Measurements from ENCODE around the gene S100A7A. TPM values are rescaled to one million over a fixed set of nuclear protein-coding genes. Genes with fewer than 3 reads are reported as not detected.

S100A7A gene
- polyA plus RNA-seq, 1 of the 3 experiments (the other 2 are of a cell fraction) = not detected

DNA sequence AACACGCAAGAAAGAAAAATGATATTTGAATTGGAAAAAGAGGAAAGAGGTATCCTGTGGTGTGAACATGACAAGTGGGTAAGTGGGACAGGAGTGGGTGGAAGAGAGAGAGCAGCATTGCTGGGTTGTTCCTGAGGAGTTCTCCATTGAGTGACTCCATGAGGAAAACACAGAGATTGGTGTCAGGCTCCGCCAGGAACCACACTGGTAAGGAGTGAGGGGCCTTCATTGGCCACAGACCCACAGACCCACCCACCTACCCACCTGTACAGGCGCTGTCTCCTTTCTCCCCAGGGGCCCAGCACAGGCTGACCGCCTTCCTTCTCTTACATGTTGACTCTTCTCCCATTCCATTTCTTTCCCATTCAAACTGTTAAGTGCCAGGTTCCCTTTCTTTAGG lies 20.9 kb downstream of the S100A7A start (continued):
- no peak for TF ChIP-seq ZBTB33 (IDR thresholded peaks at IDR 0.05; ENCODE audit: borderline replicate concordance, low read depth)
- TF ChIP-seq PBX3 (IDR thresholded peaks at IDR 0.05) = no peak

DNA sequence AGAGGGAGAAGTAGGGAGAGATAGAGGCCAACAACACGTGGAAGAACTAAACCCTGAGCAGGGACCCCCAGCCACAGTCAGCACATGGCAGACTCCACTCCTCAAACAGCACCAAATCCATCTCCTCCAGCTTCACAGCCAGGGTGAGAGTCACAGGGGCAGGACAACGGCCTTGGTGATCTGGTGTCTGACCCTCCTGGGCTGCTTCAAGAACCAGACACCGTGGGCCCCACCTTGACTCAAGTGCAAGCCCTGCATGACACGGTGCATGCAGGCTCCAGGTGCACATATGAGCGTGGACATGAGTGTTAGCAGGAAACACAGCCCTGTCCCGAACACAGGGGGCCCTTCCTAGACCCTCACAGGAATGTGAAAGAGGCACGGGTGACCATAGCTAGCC lies 22.3 kb downstream of the S100A7A start:
- TF ChIP-seq RAD21 (IDR thresholded peaks at IDR 0.05; ENCODE audit: low read length) (no peak), TAF1 (IDR thresholded peaks at IDR 0.05; ENCODE audit: borderline replicate concordance, low read depth, low read length) (no peak), SMC3 (IDR thresholded peaks at IDR 0.05; ENCODE audit: low read depth, low read length) (no peak)

DNA sequence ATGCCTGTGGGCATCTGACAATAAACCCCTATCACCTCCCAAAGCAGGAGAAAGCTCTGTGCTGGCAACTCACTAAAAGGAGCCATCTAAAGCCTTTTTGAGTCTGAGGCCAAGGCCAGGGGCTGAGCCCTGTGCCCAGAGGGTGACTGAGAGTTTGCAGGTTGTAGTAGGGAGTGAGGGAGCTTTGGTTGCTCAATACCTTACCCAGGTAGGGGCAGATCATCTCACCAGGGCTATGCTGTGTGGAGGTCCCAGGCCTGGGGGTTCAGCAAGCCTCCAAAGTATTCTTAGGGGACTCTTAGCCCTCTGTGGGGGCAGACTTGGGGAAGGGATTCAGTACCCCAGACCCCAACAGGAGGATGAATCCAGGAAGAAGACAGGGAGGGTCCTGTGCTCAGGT lies 23.0 kb downstream of the S100A7A start:
- Histone ChIP-seq H3F3A (replicated peaks; ENCODE audit: insufficient read depth) (no peaks in the 10 kb centered on the region), H2AFZ (ENCODE audit: low read depth) (no peak overlapping the region), H3K27ac (ENCODE audit: low read depth in 2 of 2, low read length in 1 of 2) (no peak overlapping the region), H3K4me3 (ENCODE audit: low read depth in 2 of 2, low read length in 1 of 2) (no peak overlapping the region), H3K4me2 (no peak overlapping the region), H3K27me3 (ENCODE audit: insufficient read depth) (peaks cover 4% of the 10 kb centered on the region; the same call in 1 of the 2 replicates), H3K36me3 (replicated peaks in 1 of 2; ENCODE audit: control insufficient read depth in 1 of 2, insufficient read depth in 2 of 2, low read length in 1 of 2) (no peaks in the 10 kb centered on the region), H3K4me1 (ENCODE audit: control insufficient read depth in 1 of 2, insufficient read depth in 2 of 2, low read depth in 1 of 2, low read length in 1 of 2) (no peaks in the 10 kb centered on the region), H3K79me2 (ENCODE audit: insufficient read depth) (no peaks in the 10 kb centered on the region), H3K9me3 (no peaks in the 10 kb centered on the region), H3K9me2 (no peaks in the 10 kb centered on the region), H4K20me1 (ENCODE audit: insufficient read depth) (no peaks in the 10 kb centered on the region), H3K9ac (no peak overlapping the region)
- TF ChIP-seq ZBTB33 (IDR thresholded peaks at IDR 0.05; ENCODE audit: borderline replicate concordance, low read depth) = no peak
- TF ChIP-seq POLR2AphosphoS5 (IDR thresholded peaks at IDR 0.05; ENCODE audit: low read depth, low read length) = no peak
- TF ChIP-seq TCF12 (IDR thresholded peaks at IDR 0.05) = no peak
- no peak for TF ChIP-seq RCOR1 (IDR thresholded peaks at IDR 0.05; ENCODE audit: low read length)
- TF ChIP-seq PBX3 (IDR thresholded peaks at IDR 0.05) = no peak
- no peak for TF ChIP-seq FOSL2 (IDR thresholded peaks at IDR 0.05; ENCODE audit: borderline replicate concordance, low read depth)
- TF ChIP-seq MEF2A (IDR thresholded peaks at IDR 0.05; ENCODE audit: borderline replicate concordance, low read depth) = no peak
- no peak for TF ChIP-seq JUND (IDR thresholded peaks at IDR 0.05)
- TF ChIP-seq, protein P1, sequence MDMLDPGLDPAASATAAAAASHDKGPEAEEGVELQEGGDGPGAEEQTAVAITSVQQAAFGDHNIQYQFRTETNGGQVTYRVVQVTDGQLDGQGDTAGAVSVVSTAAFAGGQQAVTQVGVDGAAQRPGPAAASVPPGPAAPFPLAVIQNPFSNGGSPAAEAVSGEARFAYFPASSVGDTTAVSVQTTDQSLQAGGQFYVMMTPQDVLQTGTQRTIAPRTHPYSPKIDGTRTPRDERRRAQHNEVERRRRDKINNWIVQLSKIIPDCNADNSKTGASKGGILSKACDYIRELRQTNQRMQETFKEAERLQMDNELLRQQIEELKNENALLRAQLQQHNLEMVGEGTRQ (IDR thresholded peaks at IDR 0.05; ENCODE audit: borderline replicate concordance, low read depth, low read length) = no peak
- TF ChIP-seq SIN3A (IDR thresholded peaks at IDR 0.05; ENCODE audit: borderline replicate concordance, low read depth, low read length) = no peak
- DNase-seq = no peak
- ChIA-PET POLR2A (no interaction called here), CTCF (interaction anchor here (0.6 to 1.7 kb wide), 3 partner anchors 27 to 177 kb away, joined by 3 to 7 read pairs (median 3); partner anchors contain the start of gene S100A14)

More for the DNA sequence above, 22.3 kb downstream of the S100A7A start:
- Histone ChIP-seq H3K4me3 (ENCODE audit: low read depth in 2 of 2, low read length in 1 of 2) (no peak overlapping the region), H3K27ac (ENCODE audit: low read depth in 2 of 2, low read length in 1 of 2) (no peak overlapping the region), H4K20me1 (ENCODE audit: insufficient read depth) (no peaks in the 10 kb centered on the region), H3K36me3 (replicated peaks in 1 of 2; ENCODE audit: control insufficient read depth in 1 of 2, insufficient read depth in 2 of 2, low read length in 1 of 2) (no peaks in the 10 kb centered on the region), H3K4me2 (no peak overlapping the region), H3K9me3 (no peaks in the 10 kb centered on the region), H3K9ac (no peak overlapping the region), H3F3A (replicated peaks; ENCODE audit: insufficient read depth) (no peaks in the 10 kb centered on the region), H2AFZ (ENCODE audit: low read depth) (no peak overlapping the region), H3K79me2 (ENCODE audit: insufficient read depth) (no peaks in the 10 kb centered on the region), H3K4me1 (ENCODE audit: control insufficient read depth in 1 of 2, insufficient read depth in 2 of 2, low read depth in 1 of 2, low read length in 1 of 2) (no peaks in the 10 kb centered on the region), H3K9me2 (no peaks in the 10 kb centered on the region), H3K27me3 (ENCODE audit: insufficient read depth) (no peaks in the 10 kb centered on the region; the same call in 1 of the 2 replicates)
- 3% methylated on average over 5 of the region's 7 CpGs for WGBS (ENCODE audit: low lambda C conversion rate)
- POLR2A ChIA-PET = no interaction called here
- no peak for DNase-seq
- CTCF ChIA-PET = interaction anchor here (0.6 to 1.7 kb wide), 3 partner anchors 27 to 177 kb away, joined by 3 to 7 read pairs (median 3); partner anchors contain the start of gene S100A14
